GM21717 (cell line): ENCODE data around the gene TCOF1.
A peak's percentile ranks its signal among the peaks of the same experiment; 100 is the strongest.

Source experiments
- ATAC-seq: cut with Tn5 transposase; IDR thresholded peaks from one replicate; pipeline ENCODE4 v1.9.1; 2021; ENCODE audit warnings: mild to moderate bottlenecking, moderate library complexity; ENCODE audit not compliant: unreplicated experiment

The TCOF1 gene, protein sequence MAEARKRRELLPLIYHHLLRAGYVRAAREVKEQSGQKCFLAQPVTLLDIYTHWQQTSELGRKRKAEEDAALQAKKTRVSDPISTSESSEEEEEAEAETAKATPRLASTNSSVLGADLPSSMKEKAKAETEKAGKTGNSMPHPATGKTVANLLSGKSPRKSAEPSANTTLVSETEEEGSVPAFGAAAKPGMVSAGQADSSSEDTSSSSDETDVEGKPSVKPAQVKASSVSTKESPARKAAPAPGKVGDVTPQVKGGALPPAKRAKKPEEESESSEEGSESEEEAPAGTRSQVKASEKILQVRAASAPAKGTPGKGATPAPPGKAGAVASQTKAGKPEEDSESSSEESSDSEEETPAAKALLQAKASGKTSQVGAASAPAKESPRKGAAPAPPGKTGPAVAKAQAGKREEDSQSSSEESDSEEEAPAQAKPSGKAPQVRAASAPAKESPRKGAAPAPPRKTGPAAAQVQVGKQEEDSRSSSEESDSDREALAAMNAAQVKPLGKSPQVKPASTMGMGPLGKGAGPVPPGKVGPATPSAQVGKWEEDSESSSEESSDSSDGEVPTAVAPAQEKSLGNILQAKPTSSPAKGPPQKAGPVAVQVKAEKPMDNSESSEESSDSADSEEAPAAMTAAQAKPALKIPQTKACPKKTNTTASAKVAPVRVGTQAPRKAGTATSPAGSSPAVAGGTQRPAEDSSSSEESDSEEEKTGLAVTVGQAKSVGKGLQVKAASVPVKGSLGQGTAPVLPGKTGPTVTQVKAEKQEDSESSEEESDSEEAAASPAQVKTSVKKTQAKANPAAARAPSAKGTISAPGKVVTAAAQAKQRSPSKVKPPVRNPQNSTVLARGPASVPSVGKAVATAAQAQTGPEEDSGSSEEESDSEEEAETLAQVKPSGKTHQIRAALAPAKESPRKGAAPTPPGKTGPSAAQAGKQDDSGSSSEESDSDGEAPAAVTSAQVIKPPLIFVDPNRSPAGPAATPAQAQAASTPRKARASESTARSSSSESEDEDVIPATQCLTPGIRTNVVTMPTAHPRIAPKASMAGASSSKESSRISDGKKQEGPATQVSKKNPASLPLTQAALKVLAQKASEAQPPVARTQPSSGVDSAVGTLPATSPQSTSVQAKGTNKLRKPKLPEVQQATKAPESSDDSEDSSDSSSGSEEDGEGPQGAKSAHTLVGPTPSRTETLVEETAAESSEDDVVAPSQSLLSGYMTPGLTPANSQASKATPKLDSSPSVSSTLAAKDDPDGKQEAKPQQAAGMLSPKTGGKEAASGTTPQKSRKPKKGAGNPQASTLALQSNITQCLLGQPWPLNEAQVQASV (N-terminal part only)

DNA sequence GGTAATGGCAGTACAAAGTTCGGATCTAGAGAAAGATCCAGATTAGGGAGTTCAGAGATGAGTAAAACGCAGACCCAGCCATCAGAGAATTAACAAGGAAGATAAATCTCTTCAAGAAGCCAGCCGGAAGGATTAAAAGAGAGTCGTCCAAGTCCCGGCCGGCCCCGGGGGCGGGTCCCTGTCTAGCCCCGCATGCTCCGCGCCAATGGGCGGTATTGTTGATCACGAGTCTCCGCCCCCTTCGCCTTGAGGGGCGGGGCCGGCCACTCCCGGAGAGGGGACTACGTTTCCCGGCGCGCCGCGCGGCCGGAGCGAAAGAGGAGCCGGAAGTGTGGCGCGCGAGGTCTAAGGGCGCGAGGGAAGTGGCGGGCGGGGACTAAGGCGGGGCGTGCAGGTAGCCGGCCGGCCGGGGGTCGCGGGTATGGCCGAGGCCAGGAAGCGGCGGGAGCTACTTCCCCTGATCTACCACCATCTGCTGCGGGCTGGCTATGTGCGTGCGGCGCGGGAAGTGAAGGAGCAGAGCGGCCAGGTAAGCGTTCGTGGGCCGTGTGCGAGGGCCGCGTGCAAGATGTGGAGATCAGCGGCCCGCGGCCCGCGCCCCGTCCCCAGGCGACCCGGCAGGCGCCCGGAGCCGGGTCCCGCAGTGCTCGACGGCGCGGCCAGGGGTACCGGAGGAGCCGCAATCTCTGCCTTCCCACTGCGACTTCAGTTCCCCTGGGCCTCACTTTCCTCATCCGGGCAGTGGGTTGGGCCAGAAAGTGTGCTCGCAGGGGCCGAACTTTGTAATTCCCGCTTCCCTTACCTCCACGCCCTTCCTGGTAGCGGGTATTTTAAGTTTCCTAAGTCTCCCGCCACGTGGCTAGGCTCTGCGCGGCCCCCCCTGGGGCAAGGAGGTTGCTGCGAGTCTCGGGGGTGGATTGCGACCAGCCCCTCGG is at the start of gene TCOF1:
Gene TCOF1, plus strand, starts transcription at position 372 of the 935 bp plus-strand sequence. Its CDS starts 50 bp downstream, at position 422.
- ATAC-seq = peak; percentile 93

DNA sequence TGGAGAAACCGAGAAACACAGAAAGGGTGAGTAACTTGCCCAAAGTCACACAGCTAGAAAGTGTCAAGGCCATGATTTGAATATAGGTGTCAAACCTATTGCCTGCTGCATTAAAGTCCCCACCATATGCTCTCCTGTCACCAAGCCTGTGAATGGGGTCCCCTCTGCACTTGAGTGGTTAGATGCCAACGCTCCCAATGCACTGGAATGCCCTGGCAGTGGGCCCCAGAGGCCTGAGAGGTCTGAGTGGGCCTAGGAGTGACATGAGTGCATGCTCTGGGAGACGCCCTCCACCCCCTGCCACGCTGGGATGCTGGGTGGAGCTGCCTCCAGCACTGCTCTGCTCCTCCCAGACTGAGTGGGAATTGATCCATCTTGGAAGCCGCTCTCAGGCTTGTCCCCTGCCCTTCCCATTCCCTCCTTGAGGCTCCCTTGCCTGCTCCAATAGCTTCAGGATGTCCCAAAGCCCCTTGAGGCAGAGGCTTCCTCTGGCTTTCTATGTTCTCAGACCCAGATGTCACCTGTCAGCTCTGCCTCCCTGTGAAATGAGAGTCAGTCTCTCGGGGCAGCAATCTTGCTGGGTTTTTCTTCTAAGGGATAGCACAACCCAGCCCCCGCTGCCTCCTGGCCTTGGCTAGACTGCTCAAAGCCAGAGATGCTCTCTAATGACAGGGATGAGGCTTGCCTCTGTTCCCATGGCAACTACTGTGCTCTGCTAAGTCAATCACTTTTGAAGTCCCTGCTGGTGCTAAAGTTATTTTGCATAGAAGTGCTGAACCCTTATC is 48.2 kb upstream of the TCOF1 start:
- ATAC-seq = no peak

DNA sequence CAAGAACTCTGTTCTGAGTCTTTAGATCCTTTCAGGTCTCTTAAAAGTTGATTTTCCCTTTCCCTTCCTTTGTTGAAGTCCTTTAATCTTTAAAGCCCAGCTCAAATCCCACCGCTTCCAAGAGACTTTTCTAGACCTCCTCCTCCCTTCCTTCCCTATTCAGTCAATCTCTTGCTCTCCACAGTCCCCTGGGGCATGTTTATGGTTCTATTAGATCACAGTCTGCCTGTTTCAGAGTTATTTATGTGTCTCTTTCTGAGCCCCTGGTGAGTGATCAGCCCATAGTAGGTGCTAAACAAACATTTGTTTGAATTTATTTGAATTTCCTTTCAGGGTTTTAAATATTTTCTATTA is 47.6 kb upstream of the TCOF1 start:
- no peak for ATAC-seq

DNA sequence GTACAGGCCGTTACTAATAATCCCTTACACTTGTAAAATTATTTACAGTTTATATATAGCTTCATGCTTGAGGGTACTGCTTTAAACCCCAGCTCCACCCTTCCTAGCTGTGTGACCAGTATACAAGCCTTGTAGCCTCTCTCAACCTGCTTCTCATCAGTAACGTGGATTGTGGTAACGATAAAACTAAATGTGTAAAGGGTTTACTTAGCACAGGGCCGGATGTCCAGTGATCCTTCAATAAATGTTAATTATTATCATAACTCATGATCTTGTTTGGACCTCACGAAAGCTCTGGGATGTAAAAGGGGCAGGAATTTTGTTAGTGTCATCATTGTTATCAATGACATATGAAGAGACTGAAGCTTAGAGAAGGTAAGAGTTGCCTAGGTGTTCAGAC is 47.3 kb upstream of the TCOF1 start:
- ATAC-seq = no peak

DNA sequence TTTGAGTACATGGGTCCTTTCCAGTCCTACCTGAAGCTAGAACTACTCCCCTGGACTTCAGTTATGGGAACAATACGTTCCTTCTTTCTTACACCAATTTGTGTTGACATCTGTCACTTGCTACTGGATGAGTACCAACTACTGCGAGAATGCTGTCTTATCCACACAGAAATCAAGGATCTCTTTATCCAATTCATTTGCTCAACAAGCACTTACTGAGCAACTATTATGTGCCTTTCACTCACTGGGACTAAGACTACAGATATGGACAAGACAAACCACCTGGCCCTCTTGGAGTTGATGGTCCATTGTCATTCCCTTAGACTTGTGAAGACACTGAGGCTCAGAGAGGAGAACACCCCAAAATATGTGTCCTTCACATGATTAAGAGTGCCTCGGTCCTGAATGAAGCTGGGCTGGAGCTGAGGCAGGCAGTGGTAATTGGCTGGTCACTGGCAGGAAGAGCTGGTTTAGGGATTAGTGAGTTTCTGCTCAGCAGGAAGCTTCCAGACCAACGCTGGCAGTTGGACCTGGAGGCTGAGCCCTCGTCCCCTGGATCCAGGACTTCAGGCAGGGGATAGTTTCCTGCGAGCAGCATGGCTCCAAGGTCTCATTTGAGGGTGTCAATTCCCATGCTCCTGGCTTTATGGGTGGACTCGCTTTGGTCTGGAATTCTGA is 46.3 kb upstream of the TCOF1 start:
- no peak for ATAC-seq

DNA sequence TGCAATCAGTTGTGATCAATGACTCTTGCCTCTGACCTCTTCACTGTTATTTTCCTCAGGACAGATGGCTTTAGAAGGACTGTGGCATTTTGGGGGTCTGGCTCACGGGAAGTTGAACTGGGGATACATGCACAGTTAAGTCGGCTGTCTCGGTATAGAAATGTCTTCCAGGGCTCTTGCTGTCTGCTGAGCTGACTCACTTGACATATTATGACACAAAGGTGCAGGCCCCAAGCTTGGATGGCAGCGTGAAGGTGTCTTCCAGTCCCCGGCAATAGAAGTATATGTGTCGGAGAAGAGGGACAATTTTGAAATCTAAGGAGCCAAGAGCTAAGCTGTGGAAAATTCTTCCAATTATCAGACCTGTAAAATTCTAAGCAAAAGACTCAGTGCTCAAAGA is 45.0 kb upstream of the TCOF1 start:
- no peak for ATAC-seq

DNA sequence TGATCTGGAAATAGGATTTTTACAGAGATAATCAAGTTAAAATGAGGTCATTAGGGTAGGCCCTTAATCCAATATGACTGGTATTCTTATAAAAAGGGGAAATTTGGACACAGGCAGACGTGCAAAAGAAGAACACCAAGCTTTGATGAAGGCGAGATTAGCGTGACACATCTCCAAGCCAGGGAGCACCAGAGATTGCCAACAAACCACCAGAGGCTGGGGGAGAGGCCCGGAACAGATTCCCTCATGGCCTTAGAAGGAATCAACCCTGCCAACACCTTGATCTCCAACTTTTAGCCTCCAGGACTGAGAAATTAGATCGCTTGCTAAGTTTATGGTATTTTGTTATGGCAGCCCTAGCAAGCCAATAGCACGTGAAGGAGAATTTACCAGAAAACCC is 44.0 kb upstream of the TCOF1 start:
- ATAC-seq = no peak

DNA sequence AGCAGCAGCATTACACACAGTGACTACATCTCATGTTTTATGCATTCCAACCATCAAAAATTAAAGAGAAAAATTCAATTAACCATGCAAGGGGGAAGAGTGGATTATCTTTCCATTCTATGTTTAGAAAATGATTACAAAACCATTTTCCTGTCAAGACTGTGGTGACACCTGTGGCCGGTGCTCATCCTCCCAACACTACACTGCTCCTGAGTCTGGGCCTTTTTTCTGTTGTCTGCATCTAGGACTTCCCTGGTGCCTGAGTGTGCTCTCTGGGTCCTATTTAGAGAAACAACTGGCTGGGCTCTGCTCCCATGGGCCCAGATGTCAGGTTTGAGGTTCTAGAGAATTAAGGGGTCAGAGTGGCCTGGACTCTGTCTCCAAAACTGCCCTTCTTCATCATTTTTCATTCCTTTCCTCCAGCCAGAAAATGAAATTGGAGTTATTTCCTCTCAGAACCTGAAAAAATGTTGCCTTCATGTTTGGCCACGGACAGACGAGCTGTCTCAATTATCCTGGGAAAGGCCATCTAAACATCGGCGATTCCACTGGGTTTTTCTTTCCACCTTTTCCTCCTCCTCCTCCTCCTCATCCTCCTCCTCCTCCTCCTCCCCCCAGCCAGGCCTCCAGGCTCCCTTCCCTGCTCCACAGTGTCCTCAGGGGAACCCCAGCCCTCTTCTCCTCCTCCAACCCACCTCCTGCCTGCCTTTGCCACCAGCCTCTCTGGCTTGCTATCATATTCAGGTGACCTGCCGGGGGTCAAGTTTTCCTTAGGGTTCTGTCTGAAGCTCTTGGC is 43.4 kb upstream of the TCOF1 start:
- no peak for ATAC-seq

DNA sequence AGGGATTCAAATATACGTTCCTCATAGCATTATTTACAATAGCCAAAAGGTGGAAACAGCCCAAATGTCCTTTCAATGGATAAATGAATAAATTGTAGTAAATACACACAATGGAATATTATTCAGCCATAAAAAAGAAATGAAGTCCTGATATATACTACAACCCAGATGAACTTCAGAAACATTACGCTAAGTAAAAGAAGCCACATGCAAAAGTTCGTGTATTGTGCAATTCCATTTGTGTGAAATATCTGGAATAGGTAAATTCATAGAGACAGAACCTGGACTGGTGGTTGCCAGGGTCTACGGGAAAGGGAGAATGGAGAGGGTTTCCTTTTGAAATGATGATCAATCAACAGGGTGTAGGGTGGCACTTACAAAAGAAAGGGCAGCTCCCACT is 42.3 kb upstream of the TCOF1 start:
- ATAC-seq = no peak

DNA sequence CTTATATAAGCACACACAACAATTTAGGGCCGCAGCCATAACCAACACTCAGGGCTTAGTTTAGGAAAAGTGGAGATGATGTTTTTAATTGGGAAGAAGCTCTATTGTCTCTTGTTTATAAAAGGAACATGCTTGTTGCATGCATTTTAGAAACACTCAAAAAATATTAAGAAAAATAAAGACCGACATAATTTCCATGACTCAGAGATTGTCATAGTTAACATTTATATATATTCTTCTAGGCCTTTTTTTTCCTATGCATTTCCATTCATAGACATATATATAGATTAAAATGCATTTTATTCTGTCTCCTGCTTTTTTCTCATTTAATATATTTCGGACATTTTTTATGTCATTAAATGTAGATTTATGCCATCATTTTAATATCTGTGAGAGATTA is 41.2 kb upstream of the TCOF1 start:
- ATAC-seq = no peak

DNA sequence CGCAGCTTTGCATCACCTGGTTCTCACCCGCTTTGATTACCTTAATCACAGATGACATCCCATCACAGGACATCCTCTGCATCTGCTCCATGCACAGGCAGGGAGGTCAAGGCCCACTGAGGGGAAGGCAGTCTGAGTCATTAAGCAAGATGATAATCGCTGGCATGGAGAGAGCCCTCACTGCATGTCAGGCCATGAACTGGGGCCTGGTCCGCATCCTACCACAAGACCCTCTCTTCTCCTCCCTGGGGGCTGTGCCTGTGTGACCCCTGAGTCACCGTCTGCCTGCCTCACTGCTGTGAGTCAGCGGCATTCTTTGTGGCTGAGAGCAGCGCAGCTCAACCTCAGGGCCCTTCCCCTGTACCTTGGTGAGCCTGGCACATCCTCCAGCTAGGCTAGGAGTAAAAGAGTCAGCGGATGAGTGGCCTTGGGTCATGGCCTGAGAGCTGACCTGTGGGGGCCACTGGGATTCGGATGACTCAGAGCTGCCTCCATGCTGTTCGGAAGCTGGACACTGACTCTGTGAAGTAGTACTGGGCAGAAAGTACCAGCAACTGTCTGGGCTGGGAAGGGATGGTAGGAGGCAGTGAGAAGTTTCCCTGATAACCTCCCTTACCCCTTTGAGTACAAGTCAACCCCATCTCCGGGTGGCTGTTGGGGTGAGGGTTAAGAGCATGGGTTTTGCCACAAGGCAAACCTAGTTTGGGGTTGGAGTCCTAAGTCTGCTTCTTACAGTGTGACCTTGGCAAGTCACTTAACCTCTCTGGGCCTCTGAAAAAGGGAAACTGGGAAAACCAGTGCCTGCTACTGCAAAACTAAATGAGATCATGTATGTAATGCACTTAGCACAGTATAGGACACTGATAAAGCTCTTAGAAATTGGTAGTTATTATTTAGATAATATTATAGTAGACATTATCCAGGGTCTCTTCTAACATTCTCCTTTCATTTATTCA is 40.2 kb upstream of the TCOF1 start:
- no peak for ATAC-seq

DNA sequence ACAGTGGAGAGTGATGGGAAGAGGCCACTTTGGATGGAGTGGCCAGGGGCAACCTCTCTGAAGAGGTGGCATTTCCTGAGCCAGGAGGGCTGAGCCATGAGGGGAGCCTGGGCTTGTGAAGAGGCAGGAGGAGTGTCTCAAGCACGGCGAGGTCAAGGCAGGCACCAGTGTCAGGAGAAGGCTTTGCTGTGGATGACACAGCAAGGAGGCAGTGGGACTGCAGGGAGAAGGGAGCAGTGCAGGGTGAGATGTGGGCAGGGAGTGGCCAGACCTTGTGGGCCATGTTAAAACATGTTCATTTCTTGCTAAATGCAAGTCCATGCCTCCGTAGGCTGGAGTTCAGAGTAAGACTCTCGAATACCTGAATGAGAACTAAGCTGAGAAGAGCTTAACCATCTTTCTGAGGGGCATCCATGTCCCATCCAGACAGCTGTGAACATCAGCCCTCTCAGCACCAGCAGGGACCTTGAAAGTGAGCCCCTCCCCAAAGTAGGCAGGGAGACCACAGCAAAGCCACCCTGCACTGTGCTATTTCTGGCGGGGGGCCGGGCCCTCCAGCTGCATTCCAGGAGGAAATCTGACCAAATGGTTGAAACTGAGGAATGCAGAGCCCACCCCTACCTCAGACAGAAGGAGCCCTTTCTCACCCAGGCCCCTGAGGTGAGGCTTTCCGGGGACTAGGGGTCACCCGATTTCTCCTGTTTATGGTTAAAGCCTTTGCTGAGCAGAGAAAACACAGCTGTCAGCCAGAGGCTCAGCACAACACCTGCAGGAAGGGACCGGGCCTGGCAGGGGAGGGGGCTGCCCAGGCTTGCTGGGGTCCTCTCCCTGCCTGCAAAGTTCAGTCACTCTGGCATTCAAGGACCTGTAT is 38.6 kb upstream of the TCOF1 start:
- no peak for ATAC-seq

DNA sequence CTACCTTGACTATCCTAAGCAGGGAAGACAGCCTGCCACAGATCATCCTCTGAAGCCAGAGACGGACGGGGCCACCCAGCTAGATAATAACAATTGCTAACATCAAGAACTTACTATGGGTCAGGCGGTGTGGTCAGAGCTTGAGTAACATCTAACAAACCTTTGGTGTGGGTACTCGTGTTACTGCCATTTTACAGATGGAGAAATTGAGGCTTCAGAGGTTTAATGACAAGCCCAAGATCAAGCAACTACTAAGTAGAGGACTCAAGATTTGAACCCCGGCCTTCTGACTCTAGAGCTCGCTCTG is 38.1 kb upstream of the TCOF1 start:
- no peak for ATAC-seq

DNA sequence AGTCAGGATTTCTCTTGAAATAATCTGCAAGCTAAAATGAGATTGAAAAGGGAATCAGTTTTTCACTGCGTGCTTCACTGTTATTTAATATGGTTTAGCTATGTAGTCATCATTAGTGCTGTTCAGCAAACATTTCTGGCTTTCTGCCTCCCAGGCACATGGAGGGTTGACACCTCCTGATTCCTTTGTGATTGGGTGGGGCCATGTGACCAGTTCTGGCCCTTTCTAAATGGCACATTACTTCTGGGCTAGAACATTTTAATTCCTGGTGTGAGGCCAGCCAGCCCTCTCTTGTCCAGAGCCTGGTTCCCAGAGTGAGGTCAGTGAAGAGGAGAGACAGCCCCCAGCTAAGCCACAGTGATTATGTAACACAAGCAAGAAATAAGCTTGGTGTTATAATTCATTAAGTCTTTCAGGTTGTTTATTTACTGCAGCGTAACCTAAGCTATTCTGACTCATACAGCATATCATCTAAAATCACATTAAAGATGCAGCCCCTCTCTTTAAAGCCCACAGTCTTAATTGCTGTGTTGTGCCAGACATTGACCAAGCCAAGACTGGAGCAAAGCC is 37.4 kb upstream of the TCOF1 start:
- no peak for ATAC-seq

DNA sequence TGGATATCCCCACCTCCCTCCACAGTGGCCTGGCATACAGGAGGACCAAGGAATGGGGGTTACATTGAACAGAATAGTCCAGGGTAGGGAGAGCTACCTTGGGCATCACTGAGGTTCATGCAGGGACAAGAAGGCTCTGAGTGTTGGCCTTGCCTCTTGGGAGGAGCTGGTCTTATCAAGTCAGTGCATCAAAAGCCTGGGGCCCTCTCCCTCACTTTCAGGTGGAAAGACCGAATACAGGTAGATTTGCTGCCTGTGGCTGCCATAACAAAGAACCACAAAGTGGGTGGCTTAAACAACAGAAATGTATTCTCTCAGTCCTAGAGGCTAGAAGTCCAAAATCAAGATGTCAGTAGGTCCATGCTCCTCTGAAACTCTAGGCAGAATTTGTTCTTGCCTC is 36.3 kb upstream of the TCOF1 start:
- no peak for ATAC-seq

DNA sequence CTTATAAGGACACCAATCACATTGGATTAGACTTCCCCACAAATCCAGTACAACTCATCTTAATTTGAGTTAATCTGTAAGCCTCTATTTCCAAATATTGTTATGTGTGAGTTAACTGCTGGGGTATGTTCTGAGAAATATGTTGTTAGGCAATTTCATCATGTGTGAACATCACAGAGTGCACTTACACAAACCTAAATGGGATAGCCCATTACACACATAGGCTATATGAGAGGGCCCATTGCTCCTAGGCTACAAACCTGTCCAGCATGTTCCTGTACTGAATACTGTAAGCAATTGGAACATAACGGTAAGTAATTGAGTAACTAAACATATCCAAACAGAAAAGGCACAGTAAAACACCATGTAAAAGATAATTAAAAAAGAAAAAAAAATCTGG is 35.7 kb upstream of the TCOF1 start:
- no peak for ATAC-seq
